Neuronal stem cell (in vitro differentiated cells): ENCODE results near the gene SUGCT.

ENCODE experiments used
- DNase-seq: peaks from one replicate; pipeline ENCODE4 v3.0.0-alpha.2; 2013; ENCODE audit warnings: low spot score
- H2AFZ ChIP-seq: one replicate; pipeline ENCODE4 v1.6.1; 2013; ENCODE audit warnings: mild to moderate bottlenecking, low read length, inconsistent platforms
- H2AK5ac ChIP-seq: 2 replicates; pipeline ENCODE4 v1.6.1; 2013; ENCODE audit warnings: low read depth, mild to moderate bottlenecking, inconsistent platforms, low read length, moderate library complexity, mixed read lengths
- H2BK120ac ChIP-seq: 2 replicates; pipeline ENCODE4 v1.6.1; 2013; ENCODE audit warnings: low read depth, mild to moderate bottlenecking, inconsistent platforms, low read length, moderate library complexity, mixed read lengths
- H2BK12ac ChIP-seq: one replicate; pipeline ENCODE4 v1.6.1; 2013; ENCODE audit warnings: low read length, inconsistent platforms
- H2BK15ac ChIP-seq: 2 replicates; pipeline ENCODE4 v1.6.1; 2013; ENCODE audit warnings: mild to moderate bottlenecking, low read length, inconsistent platforms, mixed read lengths
- H2BK5ac ChIP-seq: one replicate; pipeline ENCODE4 v1.6.1; 2013; ENCODE audit warnings: inconsistent platforms, mild to moderate bottlenecking, low read length, moderate library complexity
- H3K14ac ChIP-seq: one replicate; pipeline ENCODE4 v1.6.1; 2013; ENCODE audit warnings: low read length, inconsistent platforms
- H3K18ac ChIP-seq: 2 replicates; pipeline ENCODE4 v1.6.1; 2013; ENCODE audit warnings: low read length, inconsistent platforms
- H3K23ac ChIP-seq: 2 replicates; pipeline ENCODE4 v1.6.1; 2013; ENCODE audit warnings: low read depth, mild to moderate bottlenecking, mixed read lengths, low read length, inconsistent platforms; ENCODE audit not compliant: poor library complexity
- H3K27ac ChIP-seq: replicated peaks from 3 replicates; pipeline ENCODE4 v1.5.1; 2013; ENCODE audit warnings: low read length, inconsistent platforms
- H3K27me3 ChIP-seq, 3 experiments: 2 replicates each; pipeline ENCODE4 v1.6.1; 2013; ENCODE audit warnings: low read length in 3 of 3, mild to moderate bottlenecking in 2 of 3, inconsistent platforms in 1 of 3, low read depth in 1 of 3, mixed read lengths in 1 of 3, moderate library complexity in 1 of 3; ENCODE audit not compliant: control insufficient read depth in 3 of 3, insufficient read depth in 3 of 3
- H3K36me3 ChIP-seq, 2 donors: replicated peaks in 1 of 2; 2 replicates each; pipeline ENCODE4 v1.6.1; 2013; ENCODE audit warnings: low read length in 2 of 2; ENCODE audit not compliant: control insufficient read depth in 2 of 2, insufficient read depth in 2 of 2
- H3K4ac ChIP-seq: 2 replicates; pipeline ENCODE4 v1.6.1; 2013; ENCODE audit warnings: inconsistent platforms, mild to moderate bottlenecking, low read length, moderate library complexity
- H3K4me1 ChIP-seq, 2 donors: 1 replicate in 1 of 2; 2 replicates in 1 of 2; pipeline ENCODE4 v1.6.1; 2013; ENCODE audit warnings: low read length in 2 of 2, low read depth in 1 of 2; ENCODE audit not compliant: control insufficient read depth in 2 of 2, insufficient read depth in 1 of 2
- H3K4me2 ChIP-seq: one replicate; pipeline ENCODE4 v1.6.1; 2013; ENCODE audit warnings: mild to moderate bottlenecking, low read length, inconsistent platforms; ENCODE audit not compliant: insufficient read depth, poor library complexity, severe bottlenecking
- H3K4me3 ChIP-seq, 2 donors: 2 replicates each; pipeline ENCODE4 v1.5.1; 2013; ENCODE audit warnings: low read length in 2 of 2, mild to moderate bottlenecking in 2 of 2, inconsistent platforms in 1 of 2, moderate library complexity in 1 of 2
- H3K79me1 ChIP-seq: one replicate; pipeline ENCODE4 v1.6.1; 2013; ENCODE audit warnings: low read depth, mild to moderate bottlenecking, inconsistent platforms, low read length, moderate library complexity
- H3K9ac ChIP-seq: one replicate; pipeline ENCODE4 v1.6.1; 2013; ENCODE audit warnings: mild to moderate bottlenecking, low read depth, low read length, inconsistent platforms; ENCODE audit not compliant: poor library complexity
- H3K9me3 ChIP-seq, 2 donors: replicated peaks in 1 of 2; 2 replicates each; pipeline versions ENCODE3 to v1.6.1; 2013; ENCODE audit warnings: low read length in 2 of 2, mild to moderate bottlenecking in 2 of 2, inconsistent platforms in 1 of 2, low read depth in 1 of 2, mixed read lengths in 1 of 2, moderate library complexity in 1 of 2; ENCODE audit not compliant: control insufficient read depth in 2 of 2, insufficient read depth in 1 of 2
- H4K8ac ChIP-seq: one replicate; pipeline ENCODE4 v1.6.1; 2013; ENCODE audit warnings: low read depth, mild to moderate bottlenecking, inconsistent platforms, low read length, moderate library complexity
- H4K91ac ChIP-seq: one replicate; pipeline ENCODE4 v1.6.1; 2013; ENCODE audit warnings: low read length, low read depth, mild to moderate bottlenecking, inconsistent platforms; ENCODE audit not compliant: poor library complexity
- WGBS, 2 donors: extraction: QIAGEN DNeasy Blood & Tissue Kit; methylation state at CpG; one replicate each; pipeline ENCODE4 v1.1.7; 2013; ENCODE audit warnings: missing lambda C conversion rate in 2 of 2, mixed read lengths in 1 of 2; ENCODE audit not compliant: insufficient read length in 2 of 2, insufficient replicate concordance in 1 of 2; ENCODE audit errors: extremely low coverage in 2 of 2; 5-methylcytosine and 5-hydroxymethylcytosine counted together

The SUGCT gene

GRCh38 chr7:40711706-40712105, 576.9 kb downstream of the SUGCT start:
- Histone ChIP-seq H3K27ac (no peak overlapping the region), H2AK5ac (no peak overlapping the region), H3K23ac (no peak overlapping the region), H2BK15ac (no peak overlapping the region), H3K36me3 (no peaks in the 10 kb centered on the region), H3K4me2 (no peak overlapping the region), H3K18ac (peak overlapping the region; percentile 5), H3K9me3 (no peaks in the 10 kb centered on the region), H3K4me3 (no peak overlapping the region), H2BK12ac (no peak overlapping the region), H3K9ac (no peak overlapping the region), H3K27me3 (no peaks in the 10 kb centered on the region), H3K4ac (no peak overlapping the region), H4K8ac (no peak overlapping the region), H3K4me1 (peaks cover 4 to 6% of the 10 kb centered on the region in 2 donors), H3K14ac (no peak overlapping the region), H2AFZ (no peak overlapping the region), H3K79me1 (no peaks in the 10 kb centered on the region), H2BK120ac (no peak overlapping the region), H4K91ac (no peak overlapping the region), H2BK5ac (no peak overlapping the region)
- DNase-seq = no peak
- WGBS, 2 donors = no CpG with 5 or more reads among the region's 6 CpGs

- H3K36me3 ChIP-seq = no peaks in the 10 kb centered on the region
- H3K9me3 ChIP-seq = no peaks in the 10 kb centered on the region
- H3K27ac ChIP-seq = no peak overlapping the region
- no peak overlapping the region for H3K18ac ChIP-seq
- no peak overlapping the region for H3K9ac ChIP-seq
- no peak overlapping the region for H2BK120ac ChIP-seq
- H3K23ac ChIP-seq = no peak overlapping the region
- H4K8ac ChIP-seq = no peak overlapping the region
- H3K4me2 ChIP-seq = no peak overlapping the region
- H3K4ac ChIP-seq = no peak overlapping the region
- no peak overlapping the region for H2AK5ac ChIP-seq
- no peak overlapping the region for H3K14ac ChIP-seq
- no peak overlapping the region for H2BK5ac ChIP-seq
- no peaks in the 10 kb centered on the region for H3K27me3 ChIP-seq
- no CpG with 5 or more reads among the region's 2 CpGs for WGBS, 2 donors
- no peak overlapping the region for H2BK12ac ChIP-seq
- H3K79me1 ChIP-seq = no peaks in the 10 kb centered on the region
- H2BK15ac ChIP-seq = no peak overlapping the region
- H3K4me3 ChIP-seq = no peak overlapping the region
- no peak for DNase-seq
- H3K4me1 ChIP-seq = peaks cover 4 to 12% of the 10 kb centered on the region in 2 donors
- no peak overlapping the region for H4K91ac ChIP-seq
- no peak overlapping the region for H2AFZ ChIP-seq
These were observed 579.7 kb downstream of the SUGCT start for GRCh38 chr7:40714363-40715052.

GRCh38 chr7:40715053-40715430, 580.2 kb downstream of the SUGCT start:
- no peak overlapping the region for H3K14ac ChIP-seq
- no peak overlapping the region for H3K4ac ChIP-seq
- H3K27ac ChIP-seq = no peak overlapping the region
- no peak overlapping the region for H2BK12ac ChIP-seq
- no CpG with 5 or more reads among the region's 3 CpGs for WGBS, 2 donors
- no peak overlapping the region for H2AFZ ChIP-seq
- H4K91ac ChIP-seq = no peak overlapping the region
- no peak overlapping the region for H2BK5ac ChIP-seq
- no peak overlapping the region for H4K8ac ChIP-seq
- H2AK5ac ChIP-seq = no peak overlapping the region
- peaks cover 4 to 12% of the 10 kb centered on the region in 2 donors for H3K4me1 ChIP-seq
- no peaks in the 10 kb centered on the region for H3K79me1 ChIP-seq
- H3K36me3 ChIP-seq = no peaks in the 10 kb centered on the region
- no peak overlapping the region for H3K9ac ChIP-seq
- no peaks in the 10 kb centered on the region for H3K9me3 ChIP-seq
- DNase-seq = no peak
- no peaks in the 10 kb centered on the region for H3K27me3 ChIP-seq
- H3K18ac ChIP-seq = no peak overlapping the region
- no peak overlapping the region for H3K4me2 ChIP-seq
- H3K23ac ChIP-seq = no peak overlapping the region
- no peak overlapping the region for H3K4me3 ChIP-seq
- H2BK120ac ChIP-seq = no peak overlapping the region
- no peak overlapping the region for H2BK15ac ChIP-seq

- no peak overlapping the region for H4K91ac ChIP-seq
- H3K14ac ChIP-seq = no peak overlapping the region
- no peak overlapping the region for H2BK5ac ChIP-seq
- H3K4ac ChIP-seq = no peak overlapping the region
- peaks cover 4 to 12% of the 10 kb centered on the region in 2 donors for H3K4me1 ChIP-seq
- no peak overlapping the region for H3K4me3 ChIP-seq
- H2BK120ac ChIP-seq = no peak overlapping the region
- no peak overlapping the region for H3K18ac ChIP-seq
- H3K9ac ChIP-seq = no peak overlapping the region
- no peak overlapping the region for H2AK5ac ChIP-seq
- no peaks in the 10 kb centered on the region for H3K27me3 ChIP-seq
- H3K23ac ChIP-seq = no peak overlapping the region
- H4K8ac ChIP-seq = no peak overlapping the region
- H2AFZ ChIP-seq = no peak overlapping the region
- H3K27ac ChIP-seq = no peak overlapping the region
- H2BK12ac ChIP-seq = no peak overlapping the region
- no peak overlapping the region for H3K4me2 ChIP-seq
- no peaks in the 10 kb centered on the region for H3K36me3 ChIP-seq
- no peaks in the 10 kb centered on the region for H3K79me1 ChIP-seq
- H2BK15ac ChIP-seq = no peak overlapping the region
- H3K9me3 ChIP-seq = no peaks in the 10 kb centered on the region
- no peak for DNase-seq
These were observed 581.2 kb downstream of the SUGCT start for GRCh38 chr7:40716052-40716451.
